H1 (cell line): ENCODE data around the gene ITPR3. TPM values are rescaled to one million over a fixed set of nuclear protein-coding genes. Genes with fewer than 3 reads are reported as not detected.

Source experiments
- CTCF ChIA-PET: fragments of 300-600 bp; sonication (Branson Sonifier 250); formaldehyde crosslinking; loops from one replicate; lab custom pipeline; 2021; ENCODE audit not compliant: partially characterized antibody; lab: Charles Lee
- POLR2A ChIA-PET: fragments of 300-600 bp; sonication (Branson Sonifier 250); formaldehyde crosslinking; loops from one replicate; lab custom pipeline; 2021; ENCODE audit warnings: inconsistent platforms; ENCODE audit not compliant: partially characterized antibody; lab: Charles Lee
- DNase-seq, 2 experiments: peaks; one replicate each; pipeline versions ENCODE4 v3.0.0 to v3.0.0-alpha.2; 2010 to 2022; ENCODE audit warnings: low spot score in 2 of 2, low read depth in 1 of 2, mixed read lengths in 1 of 2
- FAIRE-seq: peaks from 2 replicates; lab custom pipeline; 2011; peaks lifted over from hg19 to GRCh38; lab: Jason Lieb, UNC
- H2AFZ ChIP-seq: 2 replicates; pipeline ENCODE4 v1.8.1; 2012; ENCODE audit warnings: low read length, inconsistent platforms
- H2AK5ac ChIP-seq: 2 replicates; pipeline ENCODE4 v1.6.1; 2013; ENCODE audit warnings: low read depth, low read length
- H2BK120ac ChIP-seq: replicated peaks from 2 replicates; pipeline ENCODE3; 2013; ENCODE audit warnings: low read depth, low read length, inconsistent platforms
- H2BK12ac ChIP-seq: 2 replicates; pipeline ENCODE4 v1.6.1; 2013; ENCODE audit warnings: low read depth, low read length
- H2BK15ac ChIP-seq: 2 replicates; pipeline ENCODE4 v1.6.1; 2013; ENCODE audit warnings: low read length
- H2BK20ac ChIP-seq: 2 replicates; pipeline ENCODE4 v1.6.1; 2013; ENCODE audit warnings: low read length
- H2BK5ac ChIP-seq: 2 replicates; pipeline ENCODE4 v1.6.1; 2013; ENCODE audit warnings: low read depth, low read length
- H3K14ac ChIP-seq: 2 replicates; pipeline ENCODE4 v1.6.1; 2013; ENCODE audit warnings: inconsistent platforms; ENCODE audit not compliant: insufficient read length
- H3K18ac ChIP-seq: 2 replicates; pipeline ENCODE4 v1.6.1; 2013; ENCODE audit warnings: low read length; ENCODE audit errors: extremely low read depth
- H3K23ac ChIP-seq: 2 replicates; pipeline ENCODE4 v1.6.1; 2013; ENCODE audit warnings: inconsistent platforms; ENCODE audit not compliant: insufficient read length
- H3K23me2 ChIP-seq: 2 replicates; pipeline ENCODE4 v1.6.1; 2013; ENCODE audit warnings: low read depth, low read length
- H3K27ac ChIP-seq: 2 replicates; pipeline ENCODE4 v1.6.1; 2011; ENCODE audit warnings: low read depth, low read length, inconsistent platforms
- H3K27me3 ChIP-seq, 4 experiments: replicated peaks in 1 of 4; 1 replicate in 1 of 4; 2 replicates in 3 of 4; pipeline versions ENCODE4 v1.6.1 to v1.8.1; 2011 to 2013; ENCODE audit warnings: low read length in 3 of 4, mild to moderate bottlenecking in 3 of 4, inconsistent platforms in 2 of 4, mixed read lengths in 2 of 4, moderate library complexity in 1 of 4; ENCODE audit not compliant: control insufficient read depth in 3 of 4, insufficient read depth in 3 of 4; ENCODE audit errors: extremely low read depth in 1 of 4
- H3K36me3 ChIP-seq, 4 experiments: 2 replicates each; pipeline versions ENCODE4 v1.6.1 to v1.8.1; 2011 to 2013; ENCODE audit warnings: mild to moderate bottlenecking in 4 of 4, low read length in 3 of 4, moderate library complexity in 2 of 4, control low read depth in 1 of 4, inconsistent platforms in 1 of 4; ENCODE audit not compliant: insufficient read depth in 4 of 4, control insufficient read depth in 2 of 4
- H3K4ac ChIP-seq: replicated peaks from 2 replicates; pipeline ENCODE3; 2013; ENCODE audit warnings: low read length, low read depth, mixed read lengths, inconsistent platforms; ENCODE audit not compliant: insufficient read length
- H3K4me1 ChIP-seq, 4 experiments: replicated peaks in 1 of 4; 1 replicate in 1 of 4; 2 replicates in 3 of 4; pipeline versions ENCODE4 v1.6.1 to v1.8.1; 2011 to 2013; ENCODE audit warnings: low read length in 3 of 4, inconsistent platforms in 2 of 4, mixed read lengths in 1 of 4; ENCODE audit not compliant: insufficient read depth in 4 of 4, control insufficient read depth in 3 of 4
- H3K4me2 ChIP-seq, 2 experiments: 2 replicates each; pipeline versions ENCODE4 v1.6.1 to v1.8.1; 2011 to 2013; ENCODE audit warnings: low read depth in 2 of 2, low read length in 2 of 2, control low read depth in 1 of 2, inconsistent platforms in 1 of 2, mild to moderate bottlenecking in 1 of 2; ENCODE audit not compliant: insufficient read depth in 1 of 2
- H3K4me3 ChIP-seq, 4 experiments: fragments of 200-600, 300-600 bp in 1 of 4; sonication (generic), shearing (Covaris generic), sonication (Bioruptor Twin) in 1 of 4; 2 replicates each; pipeline versions ENCODE4 v1.5.1 to v1.8.1; 2011 to 2016; ENCODE audit warnings: low read length in 4 of 4, low read depth in 3 of 4, control low read depth in 2 of 4, inconsistent platforms in 2 of 4, mild to moderate bottlenecking in 2 of 4, mixed read lengths in 1 of 4, moderate library complexity in 1 of 4; ENCODE audit not compliant: insufficient read depth in 2 of 4; ENCODE audit errors: extremely low read depth in 1 of 4
- H3K56ac ChIP-seq: replicated peaks from 2 replicates; pipeline ENCODE3; 2013; ENCODE audit warnings: low read depth, mild to moderate bottlenecking, mixed read lengths, low read length, inconsistent platforms; ENCODE audit not compliant: insufficient read length
- H3K79me1 ChIP-seq: 2 replicates; pipeline ENCODE4 v1.6.1; 2013; ENCODE audit warnings: low read depth, low read length, control low read depth
- H3K79me2 ChIP-seq, 2 experiments: 2 replicates each; pipeline versions ENCODE4 v1.6.1 to v1.8.1; 2012 to 2013; ENCODE audit warnings: low read length in 2 of 2, mild to moderate bottlenecking in 2 of 2, inconsistent platforms in 1 of 2; ENCODE audit not compliant: insufficient read depth in 2 of 2, control insufficient read depth in 1 of 2
- H3K9ac ChIP-seq, 4 experiments: replicated peaks in 1 of 4; 1 replicate in 1 of 4; 2 replicates in 3 of 4; pipeline versions ENCODE4 v1.6.1 to v1.8.1; 2011 to 2013; ENCODE audit warnings: low read depth in 3 of 4, low read length in 3 of 4, control low read depth in 2 of 4, mild to moderate bottlenecking in 2 of 4, moderate library complexity in 2 of 4, inconsistent platforms in 1 of 4; ENCODE audit errors: extremely low read depth in 1 of 4
- H3K9me3 ChIP-seq, 2 experiments: 2 replicates each; pipeline versions ENCODE4 v1.6.1 to v1.8.1; 2012 to 2013; ENCODE audit warnings: mild to moderate bottlenecking in 2 of 2, moderate library complexity in 2 of 2, control low read depth in 1 of 2, inconsistent platforms in 1 of 2, low read depth in 1 of 2, low read length in 1 of 2, mixed read lengths in 1 of 2; ENCODE audit not compliant: insufficient read depth in 2 of 2
- H4K20me1 ChIP-seq, 2 experiments: replicated peaks in 1 of 2; 2 replicates each; pipeline versions ENCODE3 to v1.8.1; 2011 to 2013; ENCODE audit warnings: inconsistent platforms in 2 of 2, low read length in 2 of 2, mild to moderate bottlenecking in 1 of 2; ENCODE audit not compliant: insufficient read depth in 2 of 2, control insufficient read depth in 1 of 2
- H4K5ac ChIP-seq: 2 replicates; pipeline ENCODE4 v1.6.1; 2013; ENCODE audit warnings: low read length, low read depth, mixed read lengths, inconsistent platforms; ENCODE audit not compliant: insufficient read length
- H4K8ac ChIP-seq: 2 replicates; pipeline ENCODE4 v1.8.0; 2013; ENCODE audit warnings: mild to moderate bottlenecking, moderate library complexity, low read length, inconsistent platforms; ENCODE audit not compliant: insufficient read depth; ENCODE audit errors: extremely low read depth
- H4K91ac ChIP-seq: replicated peaks from 2 replicates; pipeline ENCODE3; 2013; ENCODE audit warnings: low read length, mixed read lengths, inconsistent platforms; ENCODE audit not compliant: insufficient read length
- E2F6 ChIP-seq: IDR thresholded peaks from 2 replicates; pipeline ENCODE4 v1.6.1; 2012; ENCODE audit warnings: inconsistent platforms
- GABPA ChIP-seq: IDR thresholded peaks from 2 replicates; pipeline ENCODE4 v1.6.1; 2011; ENCODE audit warnings: mild to moderate bottlenecking, low read length, moderate library complexity, borderline replicate concordance; ENCODE audit not compliant: insufficient read depth
- RBBP5 ChIP-seq: IDR thresholded peaks from 2 replicates; pipeline ENCODE4 v1.7.1; 2012; ENCODE audit warnings: low read depth, mild to moderate bottlenecking, inconsistent platforms, low read length, moderate library complexity, borderline replicate concordance
- RFX5 ChIP-seq: IDR thresholded peaks from 2 replicates; pipeline ENCODE4 v1.6.1; 2011; ENCODE audit warnings: low read depth, low read length, improper control_type of control experiment, borderline replicate concordance
- SIN3A ChIP-seq, 2 experiments: IDR thresholded peaks in 1 of 2; conservative IDR thresholded peaks in 1 of 2; 2 replicates each; pipeline ENCODE4 v1.6.1; 2011 to 2012; ENCODE audit warnings: low read length in 2 of 2, improper control_type of control experiment in 1 of 2, low read depth in 1 of 2, mild to moderate bottlenecking in 1 of 2
- WGBS, 2 experiments: shearing (Covaris generic) in 1 of 2; methylation state at CpG; one replicate each; pipeline versions ENCODE4 v1.1.6 to v1.1.7; 2013 to 2015; ENCODE audit warnings: low lambda C conversion rate in 2 of 2, mixed read lengths in 2 of 2, inconsistent platforms in 1 of 2, low coverage in 1 of 2, missing lambda C conversion rate in 1 of 2; ENCODE audit not compliant: insufficient replicate concordance in 2 of 2, insufficient coverage in 1 of 2, insufficient read length in 1 of 2; ENCODE audit errors: extremely low coverage in 1 of 2, missing lambda C conversion rate in 1 of 2; 5-methylcytosine and 5-hydroxymethylcytosine counted together
- polyA plus RNA-seq, 7 experiments: library from polyadenylated mRNA; depleted of rRNA in 3 of 7; stranded (reverse) in 5 of 7; unstranded in 2 of 7; fragments of >200 nt in 5 of 7; fragments of 200-250 nt in 2 of 7; gene quantifications; 1 replicate in 5 of 7; 2 replicates in 1 of 7; 4 replicates in 1 of 7; pipeline versions ENCODE4 v1.2.1 to v1.2.3, GENCODE V29; 2011 to 2013; ENCODE audit warnings: missing spikeins in 2 of 7, mixed read lengths in 2 of 7
- total RNA-seq: library from RNA; stranded (reverse); fragmentation: NEBNext Ultra II Directional; extraction: Animal tissue kit (Norgen Biotek cat#: 25700); gene quantifications from 2 replicates; pipeline ENCODE4 v1.2.1, GENCODE V29; 2021

ITPR3 gene
- total and polyA plus RNA-seq, 2 of the 8 experiments (the other 6 are each of a cell fraction or from before 2014, with no cell fraction given), result 29.1 to 45.7 TPM

GRCh38 chr6:33742092-33742491 lies 121.0 kb downstream of the ITPR3 start:
- Histone ChIP-seq H3K9ac (no peak overlapping the region), H3K14ac (no peak overlapping the region), H3K79me2 (no peaks in the 10 kb centered on the region), H2BK15ac (0 out of 2 replicates have a peak overlapping the region, but pooled peaks have one; percentile 81), H2BK5ac (no peak overlapping the region), H4K20me1 (no peaks in the 10 kb centered on the region), H2BK120ac (no peak overlapping the region), H3K4me3 (no peak overlapping the region), H3K79me1 (no peaks in the 10 kb centered on the region), H3K27me3 (no peaks in the 10 kb centered on the region; a peak in 2 of 7 replicates), H4K5ac (no peak overlapping the region), H2BK20ac (no peak overlapping the region), H4K91ac (no peak overlapping the region), H3K56ac (no peak overlapping the region), H4K8ac (no peak overlapping the region), H3K4me1 (peaks cover 6 to 29% (median 19%) of the 10 kb centered on the region in 4 experiments), H3K9me3 (no peaks in the 10 kb centered on the region), H2BK12ac (no peak overlapping the region), H2AFZ (no peak overlapping the region), H3K23me2 (no peaks in the 10 kb centered on the region), H3K23ac (no peak overlapping the region), H3K27ac (no peak overlapping the region), H3K36me3 (no peaks in the 10 kb centered on the region), H2AK5ac (no peak overlapping the region), H3K18ac (no peak overlapping the region), H3K4ac (no peak overlapping the region), H3K4me2 (no peak overlapping the region)
- ChIA-PET CTCF (interaction anchor here (0.6 to 12.0 kb wide), 8 partner anchors 14 to 413 kb away, joined by 3 to 171 read pairs (median 7); partner anchors contain the start of gene UQCC2), POLR2A (interaction anchor here (0.6 to 2.4 kb wide), 4 partner anchors 28 to 426 kb away, joined by 3 to 5 read pairs (median 4); partner anchors contain the start of gene UQCC2)
- TF ChIP-seq SIN3A (conservative IDR thresholded peaks at IDR 0.05 in 1 of 2, IDR thresholded peaks at IDR 0.05 in 1 of 2; ENCODE audit: low read depth in 1 of 2, low read length in 2 of 2) (no peak), E2F6 (peak; percentile 23; the same call in 1 of the 2 replicates), RFX5 (no peak), RBBP5 (no peak), GABPA (no peak)
- DNase-seq (no peak), FAIRE-seq (no peak)
- 78% methylated on average over 9 of the region's 9 CpGs; no CpG with 5 or more reads in 1 of the 2 experiments for WGBS, 2 experiments
